Neural progenitor cell (in vitro differentiated cells): ENCODE measurements around the gene KIAA0586.

Source experiments
- EZH2phosphoT487 ChIP-seq: fragments of 200-600 bp; sonication (generic); IDR thresholded peaks from 2 replicates; pipeline ENCODE4 v1.6.1; 2017; ENCODE audit warnings: antibody characterized with exemption
- TF ChIP-seq, protein P1 (sequence below): fragments of 200-600 bp; sonication (generic); IDR thresholded peaks from 2 replicates; pipeline ENCODE4 v1.5.1; 2017; ENCODE audit warnings: antibody characterized with exemption, mild to moderate bottlenecking

DNA sequence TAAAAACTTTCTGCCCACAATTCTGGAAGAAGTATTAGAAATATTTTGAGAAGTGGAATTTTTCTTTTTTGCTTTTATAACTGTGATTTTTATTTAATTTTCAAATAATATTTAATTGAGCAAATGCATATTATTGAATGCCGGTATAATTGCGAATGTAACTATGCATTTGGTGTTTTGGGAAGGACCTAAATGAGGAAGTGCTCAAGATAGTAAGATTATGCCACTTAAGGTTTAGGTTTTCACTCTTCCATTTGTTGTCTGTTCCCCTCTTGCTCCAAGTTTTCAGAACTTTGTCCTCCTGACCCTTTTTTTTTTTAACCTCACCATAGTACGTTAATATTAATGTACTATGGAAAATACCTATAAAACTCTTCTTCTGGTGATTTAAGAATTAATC is 85.8 kb downstream of the KIAA0586 start:
- TF ChIP-seq, protein P1, sequence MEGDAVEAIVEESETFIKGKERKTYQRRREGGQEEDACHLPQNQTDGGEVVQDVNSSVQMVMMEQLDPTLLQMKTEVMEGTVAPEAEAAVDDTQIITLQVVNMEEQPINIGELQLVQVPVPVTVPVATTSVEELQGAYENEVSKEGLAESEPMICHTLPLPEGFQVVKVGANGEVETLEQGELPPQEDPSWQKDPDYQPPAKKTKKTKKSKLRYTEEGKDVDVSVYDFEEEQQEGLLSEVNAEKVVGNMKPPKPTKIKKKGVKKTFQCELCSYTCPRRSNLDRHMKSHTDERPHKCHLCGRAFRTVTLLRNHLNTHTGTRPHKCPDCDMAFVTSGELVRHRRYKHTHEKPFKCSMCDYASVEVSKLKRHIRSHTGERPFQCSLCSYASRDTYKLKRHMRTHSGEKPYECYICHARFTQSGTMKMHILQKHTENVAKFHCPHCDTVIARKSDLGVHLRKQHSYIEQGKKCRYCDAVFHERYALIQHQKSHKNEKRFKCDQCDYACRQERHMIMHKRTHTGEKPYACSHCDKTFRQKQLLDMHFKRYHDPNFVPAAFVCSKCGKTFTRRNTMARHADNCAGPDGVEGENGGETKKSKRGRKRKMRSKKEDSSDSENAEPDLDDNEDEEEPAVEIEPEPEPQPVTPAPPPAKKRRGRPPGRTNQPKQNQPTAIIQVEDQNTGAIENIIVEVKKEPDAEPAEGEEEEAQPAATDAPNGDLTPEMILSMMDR, result no peak
- no peak for TF ChIP-seq EZH2phosphoT487
